Thyroid gland (tissue), 4 donors: ENCODE measurements around the gene AKAP6.

Experiments used
- CTCF ChIP-seq, 6 experiments: fragments of 200-600 bp in 3 of 6; fragments of 450-650 bp in 3 of 6; sonication (generic) in 3 of 6; IDR thresholded peaks; one replicate each; pipeline ENCODE4 v1.5.1; 2016 to 2019; ENCODE audit warnings: antibody characterized with exemption in 6 of 6, mild to moderate bottlenecking in 2 of 6, inconsistent platforms in 1 of 6, moderate library complexity in 1 of 6
- POLR2A ChIP-seq, 2 donors: fragments of 450-650 bp; IDR thresholded peaks; one replicate each; pipeline ENCODE4 v1.6.1; 2017; ENCODE audit warnings: antibody characterized with exemption in 2 of 2, mild to moderate bottlenecking in 2 of 2, moderate library complexity in 1 of 2

GRCh38 chr14:32802295-32802694, 473.2 kb downstream of the AKAP6 start:
- TF ChIP-seq CTCF (IDR thresholded peaks at IDR 0.05) (no peak), POLR2A (IDR thresholded peaks at IDR 0.05) (no peak)
